ENCODE measurements around the gene MAP1LC3A.

DNA sequence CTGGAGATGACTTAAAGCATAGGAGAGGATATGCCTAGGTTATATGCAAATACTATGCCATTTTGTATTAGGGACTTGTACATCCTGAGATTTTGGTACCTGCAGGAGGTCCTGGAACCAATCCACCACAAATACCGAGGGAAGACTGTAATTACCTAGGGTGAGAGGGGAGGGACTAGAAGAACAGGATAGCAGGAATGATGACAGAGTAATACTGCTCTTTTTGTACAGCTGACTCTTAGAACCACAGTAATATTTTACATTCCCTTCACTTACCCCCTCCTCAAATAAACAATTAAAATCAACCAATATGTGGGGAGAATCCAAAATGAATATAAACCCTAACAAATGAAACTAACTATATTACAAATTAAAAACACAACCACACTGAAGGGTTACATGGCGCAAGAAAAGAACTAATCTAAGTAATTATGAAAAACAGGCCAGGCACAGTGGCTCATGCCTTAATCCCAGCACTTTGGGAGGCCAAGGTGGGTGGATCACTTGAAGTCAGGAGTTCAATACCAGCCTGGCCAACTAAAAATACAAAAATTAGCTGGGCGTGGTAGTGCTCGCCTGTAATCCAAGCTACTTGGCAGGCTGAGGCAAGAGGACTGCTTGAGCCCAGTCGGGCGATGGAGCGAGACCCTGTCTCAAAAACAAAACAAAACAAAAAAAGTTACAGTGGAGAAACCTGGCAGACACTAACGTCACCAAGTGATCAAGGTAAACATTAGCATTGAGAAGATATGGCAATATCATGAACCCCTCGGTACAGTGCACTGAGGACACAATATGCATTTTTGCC lies 37.1 kb downstream of the MAP1LC3A start:
- TF ChIP-seq CTCF (IDR thresholded peaks at IDR 0.05) (no peak), EZH2 (IDR thresholded peaks at IDR 0.05) (no peak), EZH2phosphoT487 (IDR thresholded peaks at IDR 0.05) (no peak)

Measured in neural progenitor cell (in vitro differentiated cells).